K562 (cell line): ENCODE results near the gene TRMT10A. TPM values are rescaled to one million over a fixed set of nuclear protein-coding genes. Genes with fewer than 3 reads are reported as not detected.

ENCODE experiments used
- KAT8 ChIP-seq: fragments of 450-650 bp; IDR thresholded peaks from 2 replicates; pipeline ENCODE4 v1.6.1; 2016; ENCODE audit warnings: low read depth, mild to moderate bottlenecking
- NBN ChIP-seq: fragments of 450-650 bp; IDR thresholded peaks from 2 replicates; pipeline ENCODE4 v1.6.1; 2016; ENCODE audit warnings: low read depth, mild to moderate bottlenecking
- POLR2H ChIP-seq: IDR thresholded peaks from 2 replicates; pipeline ENCODE4 v1.6.1; 2016; ENCODE audit warnings: missing genetic modification characterization, low read depth, mild to moderate bottlenecking, control low read depth, missing compliant biosample characterization, moderate library complexity
- TAF9B ChIP-seq: fragments of 450-650 bp; IDR thresholded peaks from 2 replicates; pipeline ENCODE4 v1.6.1; 2018; ENCODE audit warnings: mild to moderate bottlenecking; ENCODE audit not compliant: partially characterized antibody
- XRCC4 ChIP-seq: IDR thresholded peaks from one replicate; pipeline ENCODE4 v1.6.1; 2011; ENCODE audit not compliant: insufficient read depth, insufficient read length; ENCODE audit errors: extremely low read depth
- ZBTB17 ChIP-seq: fragments of 450-650 bp; formaldehyde crosslinking; IDR thresholded peaks from 2 replicates; pipeline ENCODE4 v1.4.0; 2020; ENCODE audit warnings: mild to moderate bottlenecking
- ZNF41 ChIP-seq: fragments of 250-450 bp; sonication (Bioruptor Pico); conservative IDR thresholded peaks from 2 replicates; pipeline ENCODE4 v1.4.0; 2020; ENCODE audit warnings: mild to moderate bottlenecking
- ZNF584 ChIP-seq: fragments of 200-800 bp; sonication (Bioruptor generic); IDR thresholded peaks from 2 replicates; pipeline ENCODE4 v1.6.1; 2016; ENCODE audit warnings: low read depth, mild to moderate bottlenecking, missing genetic modification characterization, missing compliant biosample characterization
- polyA plus RNA-seq, 8 experiments: library from polyadenylated mRNA; depleted of rRNA in 4 of 8; stranded (reverse) in 5 of 8; unstranded in 3 of 8; fragments of >200 nt; fragmentation: Nextera tagmentation in 2 of 8; fragmentation: Illumina TruSeq in 1 of 8; extraction: Ambion mirVana in 2 of 8; extraction: Trizol in 1 of 8; gene quantifications; 2 replicates each; pipeline versions ENCODE4 v1.2.1 to v1.2.3, GENCODE V29; 2011 to 2014; ENCODE audit warnings: inconsistent platforms in 1 of 8, missing spikeins in 1 of 8
- total RNA-seq, 7 experiments: library from RNA; depleted of rRNA in 6 of 7; stranded (reverse); fragments of >200 nt in 6 of 7; fragmentation: Illumina TruSeq in 2 of 7; extraction: Trizol in 2 of 7; gene quantifications; 2 replicates each; pipeline versions ENCODE4 v1.2.1 to v1.2.3, GENCODE V29; 2011 to 2021; ENCODE audit warnings: low replicate concordance in 1 of 7
- TF ChIP-seq, protein P1 (sequence below), 2 experiments: fragments of 450-650 bp in 1 of 2; sonication (generic) in 1 of 2; formaldehyde crosslinking in 1 of 2; IDR thresholded peaks in 1 of 2; conservative IDR thresholded peaks in 1 of 2; 2 replicates each; pipeline versions ENCODE4 v1.6.1 to v1.8.1; 2016 to 2023; ENCODE audit warnings: mild to moderate bottlenecking in 2 of 2, moderate library complexity in 2 of 2, inconsistent platforms in 1 of 2, missing genetic modification reagents in 1 of 2
- TF ChIP-seq, protein P2 (sequence below), 2 experiments: IDR thresholded peaks; 2 replicates each; pipeline ENCODE4 v1.6.1; 2012; ENCODE audit warnings: improper control_type of control experiment in 2 of 2, low read depth in 2 of 2, low read length in 2 of 2, borderline replicate concordance in 1 of 2
- TF ChIP-seq, protein P3 (sequence below): fragments of 450-650 bp; IDR thresholded peaks from 2 replicates; pipeline ENCODE4 v1.6.1; 2016; ENCODE audit warnings: borderline replicate concordance
- TF ChIP-seq, protein P4 (sequence below): fragments of 250-450 bp; sonication (Bioruptor Pico); IDR thresholded peaks from 2 replicates; pipeline ENCODE4 v1.4.0; 2020

TRMT10A gene
- total and polyA plus RNA-seq, 9 of the 15 experiments (the other 6 are each of a cell fraction or from before 2014, with no cell fraction given): 6.5 to 16.1 (median 12.7) TPM

DNA sequence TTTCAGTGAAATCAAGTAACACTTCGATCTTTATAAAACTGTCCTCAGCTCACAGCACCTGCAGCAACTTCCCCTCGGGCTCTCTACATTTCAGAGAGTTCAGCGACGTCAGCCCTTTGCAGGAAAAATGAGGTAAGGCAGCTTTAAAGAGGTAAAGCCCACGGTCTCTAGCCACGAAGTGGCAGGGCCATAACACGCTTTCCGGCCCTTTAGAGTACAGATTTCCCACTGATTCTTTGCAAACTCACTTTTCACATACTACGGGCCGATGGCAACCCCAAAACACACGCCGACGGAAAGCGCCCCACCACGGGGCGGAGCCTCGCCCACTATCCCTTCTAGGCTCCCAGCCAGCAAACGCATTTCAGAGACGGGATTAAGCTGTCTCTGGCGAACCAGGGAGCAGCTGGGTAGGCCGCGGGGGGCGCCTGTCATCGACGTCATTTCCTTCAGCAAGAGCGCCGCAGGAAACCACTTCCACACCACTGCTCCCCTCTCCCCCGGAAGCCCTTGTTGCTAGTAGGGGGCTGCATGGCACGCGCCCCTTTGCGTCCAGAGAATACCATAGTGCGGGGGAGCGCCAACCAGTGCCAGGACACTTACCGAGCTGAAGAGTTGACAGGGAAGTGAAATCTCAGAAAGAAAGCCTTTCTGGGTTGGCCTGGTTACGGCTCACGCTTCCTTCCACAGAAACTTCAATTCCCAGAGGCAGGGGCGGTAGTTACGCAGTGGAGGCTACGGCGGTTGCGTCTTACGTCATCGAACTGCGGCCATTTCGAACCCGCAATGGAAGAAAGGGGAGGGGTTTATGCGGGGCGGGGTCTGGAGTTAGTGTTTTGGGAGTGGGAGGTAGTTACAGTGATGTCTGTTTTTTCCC, at the start of gene TRMT10A (continued):
- TF ChIP-seq, protein P1, sequence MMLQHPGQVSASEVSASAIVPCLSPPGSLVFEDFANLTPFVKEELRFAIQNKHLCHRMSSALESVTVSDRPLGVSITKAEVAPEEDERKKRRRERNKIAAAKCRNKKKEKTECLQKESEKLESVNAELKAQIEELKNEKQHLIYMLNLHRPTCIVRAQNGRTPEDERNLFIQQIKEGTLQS (IDR thresholded peaks at IDR 0.05): peak; percentile 97
- TF ChIP-seq, protein P1 (CRISPR knock-in tag; conservative IDR thresholded peaks at IDR 0.05): 0 out of 2 replicates have a peak, but pooled peaks have one; percentile 33
- TF ChIP-seq ZNF584: peak; percentile 68; the same call in 1 of the 2 replicates
- 0 out of 2 replicates have a peak, but pooled peaks have one; percentile 45 for TF ChIP-seq NBN
- TF ChIP-seq, protein P2, sequence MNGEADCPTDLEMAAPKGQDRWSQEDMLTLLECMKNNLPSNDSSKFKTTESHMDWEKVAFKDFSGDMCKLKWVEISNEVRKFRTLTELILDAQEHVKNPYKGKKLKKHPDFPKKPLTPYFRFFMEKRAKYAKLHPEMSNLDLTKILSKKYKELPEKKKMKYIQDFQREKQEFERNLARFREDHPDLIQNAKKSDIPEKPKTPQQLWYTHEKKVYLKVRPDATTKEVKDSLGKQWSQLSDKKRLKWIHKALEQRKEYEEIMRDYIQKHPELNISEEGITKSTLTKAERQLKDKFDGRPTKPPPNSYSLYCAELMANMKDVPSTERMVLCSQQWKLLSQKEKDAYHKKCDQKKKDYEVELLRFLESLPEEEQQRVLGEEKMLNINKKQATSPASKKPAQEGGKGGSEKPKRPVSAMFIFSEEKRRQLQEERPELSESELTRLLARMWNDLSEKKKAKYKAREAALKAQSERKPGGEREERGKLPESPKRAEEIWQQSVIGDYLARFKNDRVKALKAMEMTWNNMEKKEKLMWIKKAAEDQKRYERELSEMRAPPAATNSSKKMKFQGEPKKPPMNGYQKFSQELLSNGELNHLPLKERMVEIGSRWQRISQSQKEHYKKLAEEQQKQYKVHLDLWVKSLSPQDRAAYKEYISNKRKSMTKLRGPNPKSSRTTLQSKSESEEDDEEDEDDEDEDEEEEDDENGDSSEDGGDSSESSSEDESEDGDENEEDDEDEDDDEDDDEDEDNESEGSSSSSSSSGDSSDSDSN (IDR thresholded peaks at IDR 0.05; ENCODE audit: borderline replicate concordance in 1 of 2, low read depth in 2 of 2, low read length in 2 of 2): peak in 1 of 2 experiments; percentile 52; a peak in 1 of 4 replicates
- no peak for TF ChIP-seq KAT8
- TF ChIP-seq POLR2H (tag): peak; percentile 72
- TF ChIP-seq, protein P3, sequence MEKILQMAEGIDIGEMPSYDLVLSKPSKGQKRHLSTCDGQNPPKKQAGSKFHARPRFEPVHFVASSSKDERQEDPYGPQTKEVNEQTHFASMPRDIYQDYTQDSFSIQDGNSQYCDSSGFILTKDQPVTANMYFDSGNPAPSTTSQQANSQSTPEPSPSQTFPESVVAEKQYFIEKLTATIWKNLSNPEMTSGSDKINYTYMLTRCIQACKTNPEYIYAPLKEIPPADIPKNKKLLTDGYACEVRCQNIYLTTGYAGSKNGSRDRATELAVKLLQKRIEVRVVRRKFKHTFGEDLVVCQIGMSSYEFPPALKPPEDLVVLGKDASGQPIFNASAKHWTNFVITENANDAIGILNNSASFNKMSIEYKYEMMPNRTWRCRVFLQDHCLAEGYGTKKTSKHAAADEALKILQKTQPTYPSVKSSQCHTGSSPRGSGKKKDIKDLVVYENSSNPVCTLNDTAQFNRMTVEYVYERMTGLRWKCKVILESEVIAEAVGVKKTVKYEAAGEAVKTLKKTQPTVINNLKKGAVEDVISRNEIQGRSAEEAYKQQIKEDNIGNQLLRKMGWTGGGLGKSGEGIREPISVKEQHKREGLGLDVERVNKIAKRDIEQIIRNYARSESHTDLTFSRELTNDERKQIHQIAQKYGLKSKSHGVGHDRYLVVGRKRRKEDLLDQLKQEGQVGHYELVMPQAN: peak; percentile 89; the same call in 1 of the 2 replicates
- TF ChIP-seq, protein P4, sequence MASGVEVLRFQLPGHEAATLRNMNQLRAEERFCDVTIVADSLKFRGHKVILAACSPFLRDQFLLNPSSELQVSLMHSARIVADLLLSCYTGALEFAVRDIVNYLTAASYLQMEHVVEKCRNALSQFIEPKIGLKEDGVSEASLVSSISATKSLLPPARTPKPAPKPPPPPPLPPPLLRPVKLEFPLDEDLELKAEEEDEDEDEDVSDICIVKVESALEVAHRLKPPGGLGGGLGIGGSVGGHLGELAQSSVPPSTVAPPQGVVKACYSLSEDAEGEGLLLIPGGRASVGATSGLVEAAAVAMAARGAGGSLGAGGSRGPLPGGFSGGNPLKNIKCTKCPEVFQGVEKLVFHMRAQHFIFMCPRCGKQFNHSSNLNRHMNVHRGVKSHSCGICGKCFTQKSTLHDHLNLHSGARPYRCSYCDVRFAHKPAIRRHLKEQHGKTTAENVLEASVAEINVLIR (CRISPR knock-in tag): peak; percentile 88
- no peak for TF ChIP-seq ZNF41 (CRISPR knock-in tag)
- peak; percentile 44 for TF ChIP-seq TAF9B
- no peak for TF ChIP-seq ZBTB17 (CRISPR knock-in tag)
- no peak for TF ChIP-seq XRCC4
